Neuronal stem cell (in vitro differentiated cells): ENCODE results near the gene RPS15A. TPM values are rescaled to one million over a fixed set of nuclear protein-coding genes. Genes with fewer than 3 reads are reported as not detected.

Experiments used
- DNase-seq: peaks from one replicate; pipeline ENCODE4 v3.0.0-alpha.2; 2013; ENCODE audit warnings: low spot score
- H2AFZ ChIP-seq: one replicate; pipeline ENCODE4 v1.6.1; 2013; ENCODE audit warnings: mild to moderate bottlenecking, low read length, inconsistent platforms
- H2AK5ac ChIP-seq: 2 replicates; pipeline ENCODE4 v1.6.1; 2013; ENCODE audit warnings: low read depth, mild to moderate bottlenecking, inconsistent platforms, low read length, moderate library complexity, mixed read lengths
- H2BK120ac ChIP-seq: 2 replicates; pipeline ENCODE4 v1.6.1; 2013; ENCODE audit warnings: low read depth, mild to moderate bottlenecking, inconsistent platforms, low read length, moderate library complexity, mixed read lengths
- H2BK12ac ChIP-seq: one replicate; pipeline ENCODE4 v1.6.1; 2013; ENCODE audit warnings: low read length, inconsistent platforms
- H2BK15ac ChIP-seq: 2 replicates; pipeline ENCODE4 v1.6.1; 2013; ENCODE audit warnings: mild to moderate bottlenecking, low read length, inconsistent platforms, mixed read lengths
- H2BK5ac ChIP-seq: one replicate; pipeline ENCODE4 v1.6.1; 2013; ENCODE audit warnings: inconsistent platforms, mild to moderate bottlenecking, low read length, moderate library complexity
- H3K14ac ChIP-seq: one replicate; pipeline ENCODE4 v1.6.1; 2013; ENCODE audit warnings: low read length, inconsistent platforms
- H3K18ac ChIP-seq: 2 replicates; pipeline ENCODE4 v1.6.1; 2013; ENCODE audit warnings: low read length, inconsistent platforms
- H3K23ac ChIP-seq: 2 replicates; pipeline ENCODE4 v1.6.1; 2013; ENCODE audit warnings: low read depth, mild to moderate bottlenecking, mixed read lengths, low read length, inconsistent platforms; ENCODE audit not compliant: poor library complexity
- H3K27ac ChIP-seq: replicated peaks from 3 replicates; pipeline ENCODE4 v1.5.1; 2013; ENCODE audit warnings: low read length, inconsistent platforms
- H3K27me3 ChIP-seq, 3 experiments: 2 replicates each; pipeline ENCODE4 v1.6.1; 2013; ENCODE audit warnings: low read length in 3 of 3, mild to moderate bottlenecking in 2 of 3, inconsistent platforms in 1 of 3, low read depth in 1 of 3, mixed read lengths in 1 of 3, moderate library complexity in 1 of 3; ENCODE audit not compliant: control insufficient read depth in 3 of 3, insufficient read depth in 3 of 3
- H3K36me3 ChIP-seq, 2 donors: replicated peaks in 1 of 2; 2 replicates each; pipeline ENCODE4 v1.6.1; 2013; ENCODE audit warnings: low read length in 2 of 2; ENCODE audit not compliant: control insufficient read depth in 2 of 2, insufficient read depth in 2 of 2
- H3K4ac ChIP-seq: 2 replicates; pipeline ENCODE4 v1.6.1; 2013; ENCODE audit warnings: inconsistent platforms, mild to moderate bottlenecking, low read length, moderate library complexity
- H3K4me1 ChIP-seq, 2 donors: 1 replicate in 1 of 2; 2 replicates in 1 of 2; pipeline ENCODE4 v1.6.1; 2013; ENCODE audit warnings: low read length in 2 of 2, low read depth in 1 of 2; ENCODE audit not compliant: control insufficient read depth in 2 of 2, insufficient read depth in 1 of 2
- H3K4me2 ChIP-seq: one replicate; pipeline ENCODE4 v1.6.1; 2013; ENCODE audit warnings: mild to moderate bottlenecking, low read length, inconsistent platforms; ENCODE audit not compliant: insufficient read depth, poor library complexity, severe bottlenecking
- H3K4me3 ChIP-seq, 2 donors: 2 replicates each; pipeline ENCODE4 v1.5.1; 2013; ENCODE audit warnings: low read length in 2 of 2, mild to moderate bottlenecking in 2 of 2, inconsistent platforms in 1 of 2, moderate library complexity in 1 of 2
- H3K79me1 ChIP-seq: one replicate; pipeline ENCODE4 v1.6.1; 2013; ENCODE audit warnings: low read depth, mild to moderate bottlenecking, inconsistent platforms, low read length, moderate library complexity
- H3K9ac ChIP-seq: one replicate; pipeline ENCODE4 v1.6.1; 2013; ENCODE audit warnings: mild to moderate bottlenecking, low read depth, low read length, inconsistent platforms; ENCODE audit not compliant: poor library complexity
- H3K9me3 ChIP-seq, 2 donors: replicated peaks in 1 of 2; 2 replicates each; pipeline versions ENCODE3 to v1.6.1; 2013; ENCODE audit warnings: low read length in 2 of 2, mild to moderate bottlenecking in 2 of 2, inconsistent platforms in 1 of 2, low read depth in 1 of 2, mixed read lengths in 1 of 2, moderate library complexity in 1 of 2; ENCODE audit not compliant: control insufficient read depth in 2 of 2, insufficient read depth in 1 of 2
- H4K8ac ChIP-seq: one replicate; pipeline ENCODE4 v1.6.1; 2013; ENCODE audit warnings: low read depth, mild to moderate bottlenecking, inconsistent platforms, low read length, moderate library complexity
- H4K91ac ChIP-seq: one replicate; pipeline ENCODE4 v1.6.1; 2013; ENCODE audit warnings: low read length, low read depth, mild to moderate bottlenecking, inconsistent platforms; ENCODE audit not compliant: poor library complexity
- WGBS, 2 donors: extraction: QIAGEN DNeasy Blood & Tissue Kit; methylation state at CpG; one replicate each; pipeline ENCODE4 v1.1.7; 2013; ENCODE audit warnings: missing lambda C conversion rate in 2 of 2, mixed read lengths in 1 of 2; ENCODE audit not compliant: insufficient read length in 2 of 2, insufficient replicate concordance in 1 of 2; ENCODE audit errors: extremely low coverage in 2 of 2; 5-methylcytosine and 5-hydroxymethylcytosine counted together
- polyA plus RNA-seq, 2 experiments: library from polyadenylated mRNA; stranded (reverse); fragments of 200-250 nt; gene quantifications; one replicate each; pipeline ENCODE4 v1.2.3, GENCODE V29; 2013

RPS15A gene
- polyA plus RNA-seq (2013, experiment 1 of 2) = 6,180 TPM
- polyA plus RNA-seq (2013, experiment 2 of 2) = 6,468 TPM

DNA sequence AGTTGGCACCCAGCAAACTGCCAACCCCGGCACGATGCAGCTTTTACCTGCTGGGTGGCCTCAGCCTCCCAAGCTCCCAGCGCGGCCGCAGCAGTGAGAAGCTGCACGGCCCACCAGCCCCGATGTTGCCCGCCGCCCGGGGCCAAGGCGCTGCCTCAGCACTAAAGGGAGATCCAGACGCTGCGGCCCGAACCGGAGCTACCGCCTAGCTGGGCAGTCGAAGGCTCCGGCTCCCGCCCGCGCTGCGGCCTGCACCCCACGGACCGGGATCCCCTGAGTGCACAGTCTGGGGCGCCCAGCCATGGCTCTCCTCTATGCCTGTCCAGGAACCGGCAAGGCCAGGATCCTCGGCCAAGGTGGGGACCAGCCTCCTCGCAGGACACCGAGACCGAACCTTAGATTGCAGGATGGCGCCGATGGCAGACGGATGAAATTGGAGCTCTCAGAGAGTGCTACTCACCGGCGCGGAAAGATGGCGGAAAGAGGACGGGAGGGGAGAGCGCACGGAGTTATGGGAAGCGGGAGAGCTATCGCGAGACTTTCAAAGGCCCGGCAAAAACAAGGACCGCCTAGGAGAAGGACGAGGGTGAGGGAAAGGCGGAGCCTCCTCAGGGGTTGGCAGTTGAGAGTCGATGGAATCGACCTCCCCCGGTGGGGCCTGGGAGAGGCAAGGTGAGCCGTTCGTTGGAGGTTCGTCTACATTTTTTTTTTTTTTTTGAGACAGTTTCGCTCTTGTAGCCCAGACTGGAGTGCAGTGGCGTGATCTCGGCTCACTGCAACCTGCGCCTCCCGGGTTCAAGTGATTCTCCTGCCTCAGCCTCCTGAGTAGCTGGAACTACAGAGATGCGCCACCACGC is at the start of gene RPS15A:
RPS15A (minus strand) TSS at position 485 of the 857 bp plus-strand sequence. CDS start 1,221 bp downstream, outside the sequence.
- H3K9me3 ChIP-seq = no peaks in the 10 kb centered on the region
- peak within 1 kb of the TSS; percentile 26 for H3K4ac ChIP-seq
- H3K36me3 ChIP-seq = peaks cover 51 to 87% of the 10 kb centered on the region in 2 donors
- peak within 1 kb of the TSS; percentile 98 for H3K14ac ChIP-seq
- no CpG with 5 or more reads among the region's 60 CpGs for WGBS, 2 donors
- H3K4me3 ChIP-seq = peak within 1 kb of the TSS; percentile 91 to 97
- peaks cover 8 to 15% of the 10 kb centered on the region in 2 donors for H3K4me1 ChIP-seq
- peak within 1 kb of the TSS; percentile 76 for H2AK5ac ChIP-seq
- H2BK15ac ChIP-seq = no peak within 1 kb of the TSS
- peak within 1 kb of the TSS; percentile 80 for H3K27ac ChIP-seq
- no peak within 1 kb of the TSS for H2BK120ac ChIP-seq
- H2AFZ ChIP-seq = peak within 1 kb of the TSS; percentile 79
- peak within 1 kb of the TSS; percentile 82 for H3K23ac ChIP-seq
- no peaks in the 10 kb centered on the region for H3K79me1 ChIP-seq
- H3K18ac ChIP-seq = peak within 1 kb of the TSS; percentile 98
- H2BK12ac ChIP-seq = no peak within 1 kb of the TSS
- DNase-seq = peak; percentile 93
- peak within 1 kb of the TSS; percentile 97 for H3K9ac ChIP-seq
- H3K4me2 ChIP-seq = peak within 1 kb of the TSS; percentile 74
- no peak within 1 kb of the TSS for H4K91ac ChIP-seq
- H4K8ac ChIP-seq = peak within 1 kb of the TSS; percentile 75
- no peaks in the 10 kb centered on the region for H3K27me3 ChIP-seq
- H2BK5ac ChIP-seq = peak within 1 kb of the TSS; percentile 96

DNA sequence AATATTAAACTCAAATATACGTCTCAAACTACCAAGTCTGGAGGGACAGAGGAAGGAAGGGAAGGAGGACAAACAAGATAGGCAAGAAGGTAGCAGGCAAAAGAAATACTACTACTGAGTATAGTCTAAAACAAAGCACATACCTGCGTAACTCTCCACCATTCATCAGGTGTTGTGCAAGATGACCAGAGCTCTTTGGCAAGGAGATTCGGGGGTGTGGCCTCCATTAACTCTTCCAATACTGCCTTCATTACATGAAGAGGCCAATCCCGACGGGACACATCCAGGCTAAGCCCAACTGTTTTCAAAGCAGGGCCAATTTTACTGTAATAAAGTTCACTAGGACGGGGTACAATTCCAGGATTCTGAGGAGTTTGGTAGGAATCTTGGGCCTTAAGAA is 49.4 kb upstream of the RPS15A start:
- Histone ChIP-seq H3K4me1 (no peaks in the 10 kb centered on the region), H2BK12ac (no peak overlapping the region), H3K4me3 (no peak overlapping the region), H2AK5ac (no peak overlapping the region), H3K4ac (no peak overlapping the region), H4K8ac (no peak overlapping the region), H3K36me3 (peaks cover 33 to 94% of the 10 kb centered on the region in 2 donors), H3K23ac (no peak overlapping the region), H3K4me2 (no peak overlapping the region), H3K27ac (no peak overlapping the region), H2AFZ (no peak overlapping the region), H3K79me1 (no peaks in the 10 kb centered on the region), H3K9ac (no peak overlapping the region), H3K27me3 (no peaks in the 10 kb centered on the region), H2BK5ac (no peak overlapping the region), H4K91ac (no peak overlapping the region), H2BK15ac (no peak overlapping the region), H2BK120ac (no peak overlapping the region), H3K18ac (no peak overlapping the region), H3K14ac (no peak overlapping the region), H3K9me3 (peaks cover 0 to 2% of the 10 kb centered on the region in 2 donors)
- WGBS, 2 donors = no CpG with 5 or more reads among the region's 6 CpGs
- no peak for DNase-seq

DNA sequence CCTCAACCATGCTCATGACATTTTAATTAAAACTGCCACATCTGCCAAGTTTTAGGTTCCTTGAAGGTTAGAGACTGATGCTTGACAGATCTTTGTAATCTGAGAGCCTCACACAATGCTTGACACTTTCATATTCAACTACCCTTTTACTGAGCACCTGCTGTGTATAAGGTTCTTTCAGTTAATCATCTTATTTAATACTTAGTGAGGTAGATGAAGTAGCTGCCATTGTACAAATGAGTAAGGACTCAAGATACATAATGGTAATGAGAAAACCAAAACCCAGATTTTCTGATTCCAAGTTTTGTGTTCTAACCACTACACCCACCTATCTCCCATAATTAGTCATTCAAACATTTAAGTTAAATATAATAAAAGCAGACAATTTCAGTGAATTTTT is 46.6 kb upstream of the RPS15A start:
- Histone ChIP-seq H4K91ac (no peak overlapping the region), H3K23ac (no peak overlapping the region), H3K27ac (no peak overlapping the region), H2BK120ac (no peak overlapping the region), H2AK5ac (no peak overlapping the region), H2BK5ac (no peak overlapping the region), H3K14ac (no peak overlapping the region), H3K4me2 (no peak overlapping the region), H3K9me3 (peaks cover 0 to 2% of the 10 kb centered on the region in 2 donors), H4K8ac (no peak overlapping the region), H3K36me3 (peaks cover 35 to 100% of the 10 kb centered on the region in 2 donors), H3K4me1 (peaks cover 0 to 2% of the 10 kb centered on the region in 2 donors), H3K79me1 (no peaks in the 10 kb centered on the region), H3K27me3 (no peaks in the 10 kb centered on the region), H3K18ac (no peak overlapping the region), H3K4me3 (no peak overlapping the region), H2AFZ (no peak overlapping the region), H3K4ac (no peak overlapping the region), H2BK12ac (no peak overlapping the region), H3K9ac (no peak overlapping the region), H2BK15ac (no peak overlapping the region)
- no peak for DNase-seq

DNA sequence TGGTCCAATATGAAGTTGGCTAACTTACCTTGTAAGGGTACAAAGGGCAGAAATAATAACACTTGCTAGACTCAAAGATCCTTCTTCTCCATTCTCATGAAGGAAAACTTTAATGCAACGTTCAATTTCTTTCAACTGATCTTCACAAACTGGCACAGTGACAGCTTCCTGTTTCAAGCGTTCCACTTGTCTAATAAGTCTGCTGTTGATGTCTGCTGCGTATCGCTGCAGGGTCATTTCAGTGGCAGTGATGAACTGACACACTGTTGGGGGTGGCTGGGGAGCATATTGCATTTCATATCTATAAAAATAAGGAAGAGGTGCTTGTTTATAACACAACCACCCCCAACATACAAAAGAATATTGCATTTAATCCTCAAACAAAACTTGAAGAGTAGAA is 44.7 kb upstream of the RPS15A start:
- H3K27ac ChIP-seq = no peak overlapping the region
- H3K14ac ChIP-seq = no peak overlapping the region
- no peak overlapping the region for H3K4ac ChIP-seq
- peaks cover 36 to 100% of the 10 kb centered on the region in 2 donors for H3K36me3 ChIP-seq
- H3K9me3 ChIP-seq = peaks cover 0 to 2% of the 10 kb centered on the region in 2 donors
- H2BK5ac ChIP-seq = no peak overlapping the region
- no peak overlapping the region for H3K18ac ChIP-seq
- no peak overlapping the region for H4K91ac ChIP-seq
- no peaks in the 10 kb centered on the region for H3K27me3 ChIP-seq
- no peak overlapping the region for H2BK12ac ChIP-seq
- no peak overlapping the region for H3K4me3 ChIP-seq
- peaks cover 0 to 2% of the 10 kb centered on the region in 2 donors for H3K4me1 ChIP-seq
- no CpG with 5 or more reads among the region's 4 CpGs for WGBS, 2 donors
- H3K23ac ChIP-seq = no peak overlapping the region
- no peak overlapping the region for H2AFZ ChIP-seq
- no peak overlapping the region for H4K8ac ChIP-seq
- DNase-seq = no peak
- no peak overlapping the region for H2BK15ac ChIP-seq
- H2BK120ac ChIP-seq = no peak overlapping the region
- H3K79me1 ChIP-seq = no peaks in the 10 kb centered on the region
- no peak overlapping the region for H2AK5ac ChIP-seq
- H3K4me2 ChIP-seq = no peak overlapping the region
- H3K9ac ChIP-seq = no peak overlapping the region
